Measurements from ENCODE around the gene ATXN7L1.

DNA sequence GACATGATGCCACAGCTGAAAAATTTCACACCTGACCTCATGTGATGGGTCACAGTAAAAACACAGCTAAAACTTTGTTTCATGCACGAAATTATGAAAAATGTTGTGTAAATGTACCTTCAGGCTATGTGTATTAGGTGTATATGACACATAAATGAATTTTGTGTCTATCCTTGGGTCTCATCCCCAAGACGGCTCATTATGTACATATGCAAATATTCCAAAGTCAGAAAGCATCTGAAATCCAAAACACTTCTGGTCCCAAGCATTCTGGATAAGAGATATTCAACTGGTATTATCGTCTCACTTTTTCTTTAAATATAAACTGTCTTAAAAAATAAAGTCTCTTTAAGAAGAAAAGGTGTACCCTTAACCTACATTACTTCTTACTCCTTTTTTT lies 145.4 kb downstream of the ATXN7L1 start:
- TF ChIP-seq TEAD4 (IDR thresholded peaks at IDR 0.05) (no peak), YY1 (IDR thresholded peaks at IDR 0.05; ENCODE audit: low read depth) (no peak), RAD21 (IDR thresholded peaks at IDR 0.05; ENCODE audit: low read depth) (no peak), CEBPB (IDR thresholded peaks at IDR 0.05) (no peak), ZBTB7A (IDR thresholded peaks at IDR 0.05; ENCODE audit: low read depth) (no peak), EP300 (IDR thresholded peaks at IDR 0.05; ENCODE audit: borderline replicate concordance) (no peak), FOXM1 (IDR thresholded peaks at IDR 0.05; ENCODE audit: borderline replicate concordance, low read depth) (no peak), TAF1 (IDR thresholded peaks at IDR 0.05; ENCODE audit: low read depth) (no peak), NFIC (IDR thresholded peaks at IDR 0.05) (no peak), EGR1 (IDR thresholded peaks at IDR 0.05) (no peak)
- TF ChIP-seq, protein P1, sequence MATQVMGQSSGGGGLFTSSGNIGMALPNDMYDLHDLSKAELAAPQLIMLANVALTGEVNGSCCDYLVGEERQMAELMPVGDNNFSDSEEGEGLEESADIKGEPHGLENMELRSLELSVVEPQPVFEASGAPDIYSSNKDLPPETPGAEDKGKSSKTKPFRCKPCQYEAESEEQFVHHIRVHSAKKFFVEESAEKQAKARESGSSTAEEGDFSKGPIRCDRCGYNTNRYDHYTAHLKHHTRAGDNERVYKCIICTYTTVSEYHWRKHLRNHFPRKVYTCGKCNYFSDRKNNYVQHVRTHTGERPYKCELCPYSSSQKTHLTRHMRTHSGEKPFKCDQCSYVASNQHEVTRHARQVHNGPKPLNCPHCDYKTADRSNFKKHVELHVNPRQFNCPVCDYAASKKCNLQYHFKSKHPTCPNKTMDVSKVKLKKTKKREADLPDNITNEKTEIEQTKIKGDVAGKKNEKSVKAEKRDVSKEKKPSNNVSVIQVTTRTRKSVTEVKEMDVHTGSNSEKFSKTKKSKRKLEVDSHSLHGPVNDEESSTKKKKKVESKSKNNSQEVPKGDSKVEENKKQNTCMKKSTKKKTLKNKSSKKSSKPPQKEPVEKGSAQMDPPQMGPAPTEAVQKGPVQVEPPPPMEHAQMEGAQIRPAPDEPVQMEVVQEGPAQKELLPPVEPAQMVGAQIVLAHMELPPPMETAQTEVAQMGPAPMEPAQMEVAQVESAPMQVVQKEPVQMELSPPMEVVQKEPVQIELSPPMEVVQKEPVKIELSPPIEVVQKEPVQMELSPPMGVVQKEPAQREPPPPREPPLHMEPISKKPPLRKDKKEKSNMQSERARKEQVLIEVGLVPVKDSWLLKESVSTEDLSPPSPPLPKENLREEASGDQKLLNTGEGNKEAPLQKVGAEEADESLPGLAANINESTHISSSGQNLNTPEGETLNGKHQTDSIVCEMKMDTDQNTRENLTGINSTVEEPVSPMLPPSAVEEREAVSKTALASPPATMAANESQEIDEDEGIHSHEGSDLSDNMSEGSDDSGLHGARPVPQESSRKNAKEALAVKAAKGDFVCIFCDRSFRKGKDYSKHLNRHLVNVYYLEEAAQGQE (IDR thresholded peaks at IDR 0.05; ENCODE audit: low read depth) = no peak
- TF ChIP-seq, protein P2, sequence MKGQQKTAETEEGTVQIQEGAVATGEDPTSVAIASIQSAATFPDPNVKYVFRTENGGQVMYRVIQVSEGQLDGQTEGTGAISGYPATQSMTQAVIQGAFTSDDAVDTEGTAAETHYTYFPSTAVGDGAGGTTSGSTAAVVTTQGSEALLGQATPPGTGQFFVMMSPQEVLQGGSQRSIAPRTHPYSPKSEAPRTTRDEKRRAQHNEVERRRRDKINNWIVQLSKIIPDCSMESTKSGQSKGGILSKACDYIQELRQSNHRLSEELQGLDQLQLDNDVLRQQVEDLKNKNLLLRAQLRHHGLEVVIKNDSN (IDR thresholded peaks at IDR 0.05) = no peak
- TF ChIP-seq, protein P3, sequence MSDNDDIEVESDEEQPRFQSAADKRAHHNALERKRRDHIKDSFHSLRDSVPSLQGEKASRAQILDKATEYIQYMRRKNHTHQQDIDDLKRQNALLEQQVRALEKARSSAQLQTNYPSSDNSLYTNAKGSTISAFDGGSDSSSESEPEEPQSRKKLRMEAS (IDR thresholded peaks at IDR 0.05) = no peak

Measured in Ishikawa (cell line).